WTC11 (cell line): ENCODE data around the gene CES3. TPM values are rescaled to one million over a fixed set of nuclear protein-coding genes. Genes with fewer than 3 reads are reported as not detected.

Experiments
- ATAC-seq: fragments of 200-7000 bp; cut with Tn5 transposase; 2 replicates; pipeline ENCODE4 v1.10.0; 2021; ENCODE audit warnings: mild to moderate bottlenecking, moderate library complexity
- CTCF ChIA-PET: fragments of 300-600 bp; sonication (Branson Sonifier 250); formaldehyde crosslinking; loops from one replicate; lab custom pipeline; 2021; ENCODE audit warnings: antibody characterized with exemption; lab: Charles Lee
- POLR2A ChIA-PET: fragments of 350-600 bp; sonication (Branson Sonifier 250); formaldehyde crosslinking; loops from one replicate; lab custom pipeline; 2021; ENCODE audit warnings: antibody characterized with exemption; lab: Charles Lee
- DNase-seq: peaks from one replicate; pipeline ENCODE4 v3.0.0; 2021; ENCODE audit warnings: low spot score
- H3K27ac Mint-ChIP-seq: 2 replicates; pipeline ENCODE4 v1.8.0; 2021; ENCODE audit warnings: mixed read lengths
- H3K27me3 Mint-ChIP-seq: 2 replicates; pipeline ENCODE4 v1.8.0; 2021; ENCODE audit warnings: low read depth, mild to moderate bottlenecking, moderate library complexity, mixed read lengths
- H3K36me3 Mint-ChIP-seq: 2 replicates; pipeline ENCODE4 v1.8.0; 2021; ENCODE audit warnings: mixed read lengths
- H3K4me1 Mint-ChIP-seq: 2 replicates; pipeline ENCODE4 v1.8.0; 2022; ENCODE audit warnings: mixed read lengths
- H3K4me3 Mint-ChIP-seq: 2 replicates; pipeline ENCODE4 v1.8.0; 2021; ENCODE audit warnings: mild to moderate bottlenecking, moderate library complexity, mixed read lengths
- H3K9me3 Mint-ChIP-seq: 2 replicates; pipeline ENCODE4 v1.8.0; 2021; ENCODE audit warnings: mixed read lengths
- AR ChIP-seq: fragments of 250-450 bp; sonication (Bioruptor Pico); IDR thresholded peaks from 2 replicates; pipeline ENCODE4 v1.9.0; 2021; ENCODE audit warnings: mild to moderate bottlenecking
- CBFB ChIP-seq: sonication (generic); formaldehyde crosslinking; IDR thresholded peaks from 2 replicates; pipeline ENCODE4 v1.8.1; 2022; ENCODE audit warnings: mild to moderate bottlenecking, low read depth, missing genetic modification reagents
- CREB1 ChIP-seq: sonication (generic); formaldehyde crosslinking; IDR thresholded peaks from 2 replicates; pipeline ENCODE4 v1.8.0; 2023; ENCODE audit warnings: mild to moderate bottlenecking, missing genetic modification reagents
- ESRRA ChIP-seq: sonication (generic); formaldehyde crosslinking; IDR thresholded peaks from 2 replicates; pipeline ENCODE4 v1.8.1; 2022; ENCODE audit warnings: mild to moderate bottlenecking, missing genetic modification reagents, borderline replicate concordance
- ETV6 ChIP-seq: sonication (generic); formaldehyde crosslinking; IDR thresholded peaks from 2 replicates; pipeline ENCODE4 v1.8.1; 2022; ENCODE audit warnings: mild to moderate bottlenecking, missing genetic modification reagents
- FOXJ3 ChIP-seq: sonication (generic); formaldehyde crosslinking; IDR thresholded peaks from 2 replicates; pipeline ENCODE4 v1.9.0; 2021; ENCODE audit warnings: missing genetic modification reagents, mild to moderate bottlenecking, borderline replicate concordance
- FOXP1 ChIP-seq: sonication (generic); formaldehyde crosslinking; IDR thresholded peaks from 2 replicates; pipeline ENCODE4 v1.8.0; 2022; ENCODE audit warnings: missing genetic modification reagents, mild to moderate bottlenecking, moderate library complexity, borderline replicate concordance
- HMGA2 ChIP-seq: fragments of 250-450 bp; sonication (Bioruptor Pico); IDR thresholded peaks from 2 replicates; pipeline ENCODE4 v1.4.0; 2021; ENCODE audit warnings: mild to moderate bottlenecking, moderate library complexity
- IRF1 ChIP-seq: sonication (generic); formaldehyde crosslinking; IDR thresholded peaks from 2 replicates; pipeline ENCODE4 v1.8.0; 2023; ENCODE audit warnings: missing genetic modification reagents
- IRF2 ChIP-seq: sonication (generic); formaldehyde crosslinking; IDR thresholded peaks from 2 replicates; pipeline ENCODE4 v1.8.0; 2022; ENCODE audit warnings: low read depth, missing genetic modification reagents, borderline replicate concordance
- MXD4 ChIP-seq: fragments of 250-450 bp; sonication (Bioruptor Pico); IDR thresholded peaks from 2 replicates; pipeline ENCODE4 v1.8.0; 2021; ENCODE audit warnings: mild to moderate bottlenecking, moderate library complexity, borderline replicate concordance
- MYBL2 ChIP-seq: sonication (generic); formaldehyde crosslinking; IDR thresholded peaks from 2 replicates; pipeline ENCODE4 v1.8.1; 2023; ENCODE audit warnings: mild to moderate bottlenecking, moderate library complexity, missing genetic modification reagents
- OVOL2 ChIP-seq: fragments of 250-450 bp; sonication (Bioruptor Pico); IDR thresholded peaks from 2 replicates; pipeline ENCODE4 v1.9.0; 2021; ENCODE audit warnings: mild to moderate bottlenecking, borderline replicate concordance
- RORB ChIP-seq: fragments of 250-450 bp; sonication (Bioruptor Pico); IDR thresholded peaks from 2 replicates; pipeline ENCODE4 v1.9.0; 2021; ENCODE audit warnings: mild to moderate bottlenecking
- SMAD4 ChIP-seq: sonication (generic); formaldehyde crosslinking; IDR thresholded peaks from 2 replicates; pipeline ENCODE4 v1.8.0; 2022; ENCODE audit warnings: mild to moderate bottlenecking, missing genetic modification reagents
- SOX15 ChIP-seq: fragments of 250-450 bp; sonication (Bioruptor Pico); IDR thresholded peaks from 2 replicates; pipeline ENCODE4 v1.9.0; 2021; ENCODE audit warnings: mild to moderate bottlenecking
- TCF7 ChIP-seq: sonication (generic); formaldehyde crosslinking; IDR thresholded peaks from 2 replicates; pipeline ENCODE4 v1.8.0; 2022; ENCODE audit warnings: mild to moderate bottlenecking, low read depth, missing genetic modification reagents, moderate library complexity
- TEAD4 ChIP-seq: sonication (generic); formaldehyde crosslinking; IDR thresholded peaks from 2 replicates; pipeline ENCODE4 v1.8.0; 2022; ENCODE audit warnings: mild to moderate bottlenecking, missing genetic modification reagents
- ZNF219 ChIP-seq: sonication (generic); formaldehyde crosslinking; IDR thresholded peaks from 2 replicates; pipeline ENCODE4 v1.8.0; 2023; ENCODE audit warnings: missing genetic modification reagents, mild to moderate bottlenecking, borderline replicate concordance
- ZNF281 ChIP-seq: sonication (generic); formaldehyde crosslinking; IDR thresholded peaks from 2 replicates; pipeline ENCODE4 v1.8.0; 2023; ENCODE audit warnings: mild to moderate bottlenecking, missing genetic modification reagents
- ZNF425 ChIP-seq: fragments of 250-450 bp; sonication (Bioruptor Pico); conservative IDR thresholded peaks from 2 replicates; pipeline ENCODE4 v1.9.0; 2021; ENCODE audit warnings: mild to moderate bottlenecking
- ZNF671 ChIP-seq: fragments of 250-450 bp; sonication (Bioruptor Pico); IDR thresholded peaks from 2 replicates; pipeline ENCODE4 v1.8.0; 2021; ENCODE audit warnings: mild to moderate bottlenecking
- total RNA-seq: library from RNA; stranded (reverse); gene quantifications from 3 replicates; pipeline ENCODE4 v1.2.3, GENCODE V29; 2021

The CES3 gene
- total RNA-seq, 1 experiment from 2014 or later, result 3.3 TPM

GRCh38 chr16:67013233-67013822, 52.3 kb downstream of the CES3 start:
- peaks cover 54% of the 10 kb centered on the region for H3K27me3 Mint-ChIP-seq
- DNase-seq, result no peak
- ChIA-PET CTCF (interaction anchor here (0.6 to 4.1 kb wide), 34 partner anchors 8 to 265 kb away, joined by 3 to 53 read pairs (median 3); partner anchors contain the start of genes B3GNT9, CES3, ELMO3 and EXOC3L1), POLR2A (interaction anchor here (1.1 kb wide), 1 partner anchor 15 kb away, joined by 3 read pairs; no protein-coding TSS in a partner anchor)
- no peak for ATAC-seq
- peak overlapping the region; percentile 61 for H3K4me3 Mint-ChIP-seq
- TF ChIP-seq SOX15 (CRISPR knock-in tag) (no peak), RORB (CRISPR knock-in tag) (no peak), ESRRA (CRISPR knock-in tag) (no peak), TEAD4 (no peak), HMGA2 (CRISPR knock-in tag) (no peak), FOXP1 (peak; percentile 6; the same call in 1 of the 2 replicates), ZNF281 (no peak)
- H3K36me3 Mint-ChIP-seq, result no peaks in the 10 kb centered on the region
- no peak overlapping the region for H3K27ac Mint-ChIP-seq
- H3K4me1 Mint-ChIP-seq, result no peaks in the 10 kb centered on the region
- H3K9me3 Mint-ChIP-seq, result no peaks in the 10 kb centered on the region

- H3K4me3 Mint-ChIP-seq, result peak overlapping the region; percentile 72
- no peaks in the 10 kb centered on the region for H3K4me1 Mint-ChIP-seq
- no peaks in the 10 kb centered on the region for H3K36me3 Mint-ChIP-seq
- POLR2A ChIA-PET, result interaction anchor here (1.1 kb wide), 1 partner anchor 16 kb away, joined by 3 read pairs; no protein-coding TSS in a partner anchor
- no peaks in the 10 kb centered on the region for H3K9me3 Mint-ChIP-seq
- H3K27me3 Mint-ChIP-seq, result peaks cover 48% of the 10 kb centered on the region
- ATAC-seq (peak; percentile 21), DNase-seq (peak; percentile 67)
- H3K27ac Mint-ChIP-seq, result no peak overlapping the region
- CTCF ChIA-PET, result interaction anchor here (0.7 to 4.1 kb wide), 27 partner anchors 8 to 184 kb away, joined by 3 to 53 read pairs (median 4); partner anchors contain the start of genes B3GNT9, CES3, ELMO3 and NOL3
- TF ChIP-seq TCF7 (CRISPR knock-in tag) (no peak), IRF2 (CRISPR knock-in tag) (no peak), CREB1 (CRISPR knock-in tag) (no peak), IRF1 (peak; percentile 68; the same call in 1 of the 2 replicates), ZNF219 (CRISPR knock-in tag) (no peak), MXD4 (CRISPR knock-in tag) (no peak), ETV6 (CRISPR knock-in tag) (no peak), SMAD4 (CRISPR knock-in tag) (no peak), ZNF425 (CRISPR knock-in tag) (no peak), FOXJ3 (no peak), ZNF671 (CRISPR knock-in tag) (no peak), AR (CRISPR knock-in tag) (no peak), CBFB (CRISPR knock-in tag) (peak; percentile 50; the same call in 1 of the 2 replicates), OVOL2 (CRISPR knock-in tag) (no peak), MYBL2 (no peak)
Observed at GRCh38 chr16:67013823-67014633, 53.0 kb downstream of the CES3 start.
